Suppressor macrophage (primary cell): ENCODE measurements around the gene MRPL36.
"Not testable (repeated sequence)": the region's sequence is repeated elsewhere in the genome, so short reads cannot be mapped to it uniquely, and the experiment has no call there.

ENCODE experiments used
- DNase-seq, 4 experiments: peaks; one replicate each; pipeline ENCODE4 v3.0.0-alpha.2; 2020 to 2022

Gene MRPL36

DNA sequence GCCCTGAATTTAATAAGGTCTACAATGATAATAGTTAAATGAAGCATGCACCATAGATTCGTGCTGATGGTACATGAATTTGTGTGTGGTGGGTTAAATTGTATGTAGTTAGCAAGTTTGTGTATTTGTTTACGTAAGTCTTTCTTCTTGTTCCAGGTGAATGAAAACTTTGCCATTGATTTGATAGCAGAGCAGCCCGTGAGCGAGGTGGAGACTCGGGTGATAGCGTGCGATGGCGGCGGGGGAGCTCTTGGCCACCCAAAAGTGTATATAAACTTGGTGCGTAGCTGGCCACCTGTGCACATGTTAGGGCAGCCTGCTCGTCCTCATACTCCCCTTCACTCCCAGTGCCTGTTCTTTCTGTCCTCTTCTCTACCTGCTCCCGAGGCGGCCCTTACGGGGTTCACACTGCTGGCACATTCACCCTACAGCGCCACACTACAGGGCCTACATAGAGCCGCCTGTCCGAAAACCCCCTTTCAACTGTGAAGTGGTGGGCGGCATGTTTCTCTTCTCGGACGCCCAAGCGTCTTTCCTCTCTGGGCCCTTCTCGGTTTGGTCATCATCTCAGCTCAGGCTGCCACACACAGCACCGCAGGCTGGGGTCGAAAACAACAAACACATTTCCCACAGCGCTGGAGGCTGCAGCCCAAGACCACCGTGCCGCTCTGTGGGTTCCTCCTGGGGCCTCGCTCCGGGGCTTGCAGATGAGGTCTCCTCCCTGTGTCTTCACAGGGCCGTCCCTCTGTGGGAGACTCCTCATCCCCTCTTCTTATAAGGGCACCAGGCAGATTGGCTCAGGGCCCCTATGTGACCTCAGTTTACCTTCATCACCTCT lies 14.8 kb upstream of the MRPL36 start:
- DNase-seq, result no peak

GRCh38 chr5:1810581-1811101 lies 11.0 kb upstream of the MRPL36 start:
- DNase-seq, result no peak

GRCh38 chr5:1809416-1810035 lies 9.9 kb upstream of the MRPL36 start:
- no peak for DNase-seq

GRCh38 chr5:1808439-1808838 lies 8.8 kb upstream of the MRPL36 start:
- no peak for DNase-seq

DNA sequence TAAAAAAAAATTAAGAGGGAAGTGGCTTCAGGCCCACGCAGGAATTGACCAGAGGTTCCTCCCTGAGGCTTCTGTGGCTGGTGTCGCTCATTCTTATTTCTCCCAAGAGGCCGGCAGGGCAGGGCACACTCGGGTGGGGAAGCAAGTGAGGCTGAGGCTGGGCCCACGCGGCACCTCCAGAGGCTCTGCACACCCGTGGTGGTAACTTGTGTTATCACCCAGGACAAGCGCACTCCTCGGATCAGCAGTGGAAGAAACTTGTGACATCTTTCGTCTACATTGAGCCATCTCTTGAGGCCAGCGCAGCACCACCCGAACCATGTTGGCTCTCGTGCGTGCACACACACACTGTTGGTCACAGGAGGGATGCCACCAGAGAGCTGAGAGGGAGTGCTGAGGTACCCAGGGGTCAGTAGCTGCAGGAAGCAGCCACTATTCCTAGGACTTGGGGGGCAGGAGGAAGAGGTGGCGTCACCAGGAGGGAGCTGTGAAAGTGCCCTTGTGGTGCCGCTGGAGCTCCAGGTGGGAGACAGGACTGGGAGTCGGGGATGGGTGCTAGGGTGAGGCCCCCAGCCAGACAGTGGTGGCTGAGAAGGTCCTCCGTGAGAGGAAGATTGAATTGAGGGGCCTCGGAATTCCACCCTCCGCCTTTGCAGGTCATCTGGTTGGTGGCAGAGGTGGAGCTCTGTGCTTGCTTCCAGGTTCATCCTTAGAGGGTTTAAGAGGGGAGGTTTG lies 8.0 kb upstream of the MRPL36 start:
- DNase-seq, result peak; percentile 10 to 67 (median 56)

DNA sequence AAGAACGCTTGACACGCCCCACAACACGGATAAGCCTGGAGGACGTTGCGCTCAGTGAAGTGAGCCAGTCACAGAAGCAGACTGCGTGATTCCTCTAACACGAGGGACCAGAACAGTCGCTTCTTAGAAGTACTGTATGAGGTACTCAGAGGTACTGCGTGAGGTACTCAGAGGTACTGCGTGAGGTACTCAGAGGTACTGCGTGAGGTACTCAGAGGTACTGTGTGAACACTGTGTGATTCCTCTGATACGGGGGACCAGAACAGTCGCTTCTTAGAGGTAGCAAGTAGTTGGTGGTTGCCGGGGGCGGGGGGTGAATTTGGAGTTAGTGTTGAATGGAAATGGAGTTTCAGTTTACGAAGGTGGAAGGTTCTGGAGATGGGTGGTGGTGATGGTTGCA lies 7.3 kb upstream of the MRPL36 start:
- DNase-seq, result no peak

DNA sequence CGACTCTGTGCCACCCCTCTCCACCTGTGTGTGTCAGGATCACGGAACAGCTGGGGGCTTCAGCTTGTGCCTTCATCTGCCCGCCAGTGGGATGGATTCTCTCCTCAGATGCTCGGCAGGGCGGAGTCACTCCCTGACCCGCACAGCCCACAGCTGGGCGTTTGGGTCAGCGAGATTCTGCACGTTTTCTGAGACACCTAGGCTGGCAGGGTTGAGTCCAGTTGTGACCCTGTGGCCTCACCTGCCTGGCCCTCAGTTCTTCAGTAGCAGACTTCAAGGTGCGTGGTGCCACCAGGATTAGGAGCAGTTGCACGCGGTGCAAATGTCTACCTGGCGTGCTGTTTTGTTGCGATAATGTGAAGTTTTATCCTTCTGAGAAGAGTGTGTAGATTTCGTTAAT lies 6.6 kb upstream of the MRPL36 start:
- DNase-seq, result no peak

DNA sequence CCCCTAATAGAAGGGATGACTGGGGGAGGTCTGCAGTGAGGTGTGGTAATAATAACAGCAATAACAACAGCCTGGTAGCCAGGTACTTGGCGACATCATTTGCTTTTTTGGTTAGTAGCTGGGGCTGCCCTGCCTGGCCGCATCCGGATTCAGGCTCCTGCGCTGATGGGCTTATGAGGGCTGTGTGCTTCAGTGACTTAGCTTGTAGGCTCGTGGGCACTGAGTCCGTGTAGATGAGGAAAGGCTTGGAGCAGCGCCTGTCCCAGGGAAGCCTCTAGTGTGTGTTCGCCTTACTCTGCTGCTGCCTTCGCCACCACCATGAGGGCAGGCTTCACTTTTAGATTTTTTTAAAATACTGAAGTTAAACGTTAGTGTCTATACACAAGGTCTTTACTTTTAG lies 6.1 kb upstream of the MRPL36 start:
- DNase-seq, result no peak

GRCh38 chr5:1805326-1805725 lies 5.7 kb upstream of the MRPL36 start:
- no peak for DNase-seq

DNA sequence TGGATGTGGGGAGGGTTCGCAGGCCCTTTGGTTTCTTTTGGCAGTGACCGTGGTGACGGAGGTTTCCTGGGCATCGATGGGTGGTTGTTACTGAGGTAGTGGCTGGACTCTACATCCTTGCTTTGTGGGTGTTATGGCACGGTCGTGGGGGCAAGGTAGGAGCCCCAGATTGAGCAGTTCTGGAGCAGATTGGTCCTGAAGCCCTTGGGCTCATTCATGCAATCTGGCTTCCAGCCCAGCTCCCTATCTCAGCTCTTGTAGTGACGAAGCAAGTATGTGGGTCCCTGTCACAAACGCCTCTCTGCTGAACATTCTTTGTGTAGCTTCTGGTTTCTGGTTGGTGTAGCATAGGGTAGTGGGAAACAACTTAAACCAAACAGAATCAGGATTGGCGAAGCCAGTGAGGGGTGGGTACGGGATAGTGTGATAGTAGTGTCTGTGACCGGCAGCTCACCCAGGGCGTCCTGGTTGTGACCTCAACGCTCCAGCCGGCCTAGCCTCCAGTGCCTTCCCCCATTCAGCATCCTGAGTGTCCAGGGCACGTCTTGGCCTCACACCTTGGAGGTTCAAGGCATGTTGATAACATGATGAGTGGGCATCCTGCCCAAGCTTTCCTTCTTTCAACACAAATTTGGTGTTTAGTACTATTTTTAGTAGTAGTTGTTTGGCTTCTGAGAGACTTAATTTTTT lies 4.5 kb upstream of the MRPL36 start:
- DNase-seq, result no peak

- no peak for DNase-seq
These were observed 3.6 kb upstream of the MRPL36 start for GRCh38 chr5:1803192-1803591.

DNA sequence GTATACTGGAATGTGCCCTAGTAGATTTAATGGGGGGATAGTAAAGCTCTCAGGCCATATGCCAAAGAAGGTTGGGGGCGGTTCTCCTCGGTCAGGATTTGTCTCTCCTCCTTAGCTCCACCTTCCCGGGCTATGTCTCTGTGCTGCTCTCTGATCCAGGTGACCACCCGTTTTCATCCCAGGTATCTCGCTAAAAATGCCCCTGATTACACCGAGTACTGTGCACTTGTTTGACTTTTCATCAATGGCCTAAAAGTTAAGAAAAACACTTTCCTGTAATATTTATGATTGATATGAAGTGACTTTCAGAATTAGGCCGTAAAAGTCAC lies 2.3 kb upstream of the MRPL36 start:
- DNase-seq, result peak in 2 of 4 experiments; percentile 5 to 20

GRCh38 chr5:1801222-1801966 lies 1.8 kb upstream of the MRPL36 start, which contains the start of gene NDUFS6:
TSS of gene NDUFS6 (plus strand) at chr5:1801407. CDS start at chr5:1801418, 11 bp downstream.
- peak; percentile 84 to 94 (median 90) for DNase-seq

GRCh38 chr5:1800472-1801221 lies 1.0 kb upstream of the MRPL36 start:
- peak; percentile 10 to 25 (median 13) for DNase-seq

DNA sequence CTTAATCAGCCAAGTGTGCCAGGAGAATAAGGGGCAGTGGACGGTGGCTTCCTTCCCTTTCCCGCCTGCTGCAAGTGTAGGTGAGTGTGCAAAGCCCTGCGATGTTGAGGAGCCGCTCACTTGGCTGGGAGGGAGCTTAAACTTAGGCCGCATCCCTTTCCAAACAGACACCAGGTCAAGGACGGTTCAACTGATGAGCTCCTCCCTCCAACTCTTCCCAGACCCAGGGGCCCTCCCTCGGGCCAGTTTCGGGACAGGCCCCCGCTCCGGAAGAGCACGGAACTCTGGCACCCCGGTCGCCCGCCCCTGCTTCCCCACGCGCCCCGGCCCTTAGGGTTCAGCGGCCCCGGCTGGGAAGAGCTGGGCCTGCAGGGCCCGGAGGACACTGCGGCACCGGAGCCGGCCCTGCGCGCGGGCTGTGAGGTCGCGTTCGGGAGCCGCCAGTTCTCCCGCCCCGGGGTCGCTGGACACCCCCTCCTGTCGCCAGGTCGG lies 481 bp downstream of the MRPL36 start:
- peak; percentile 50 to 78 (median 65) for DNase-seq

- DNase-seq, result not testable (repeated sequence)
These were observed 1.0 kb downstream of the MRPL36 start for GRCh38 chr5:1798589-1798988.

DNA sequence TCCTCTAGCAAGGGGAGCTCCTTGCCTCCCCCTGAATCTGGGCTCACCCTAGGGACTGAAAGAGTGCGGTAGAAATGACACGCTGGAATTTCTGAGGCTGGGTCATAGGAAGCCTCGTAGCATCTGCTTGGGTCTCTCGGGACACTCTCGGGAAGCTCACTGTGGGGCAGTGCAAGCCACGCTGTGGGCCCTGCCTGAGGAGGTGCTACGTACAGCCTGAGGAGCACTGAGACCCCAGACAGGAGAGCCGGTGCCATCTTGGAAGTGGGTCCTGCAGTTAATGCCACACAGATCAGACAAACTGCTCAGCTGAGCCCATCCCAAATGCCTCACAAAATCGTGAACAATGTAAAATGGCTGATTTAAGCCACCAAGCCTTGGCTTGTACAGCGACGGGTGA lies 1.8 kb downstream of the MRPL36 start:
- no peak for DNase-seq

DNA sequence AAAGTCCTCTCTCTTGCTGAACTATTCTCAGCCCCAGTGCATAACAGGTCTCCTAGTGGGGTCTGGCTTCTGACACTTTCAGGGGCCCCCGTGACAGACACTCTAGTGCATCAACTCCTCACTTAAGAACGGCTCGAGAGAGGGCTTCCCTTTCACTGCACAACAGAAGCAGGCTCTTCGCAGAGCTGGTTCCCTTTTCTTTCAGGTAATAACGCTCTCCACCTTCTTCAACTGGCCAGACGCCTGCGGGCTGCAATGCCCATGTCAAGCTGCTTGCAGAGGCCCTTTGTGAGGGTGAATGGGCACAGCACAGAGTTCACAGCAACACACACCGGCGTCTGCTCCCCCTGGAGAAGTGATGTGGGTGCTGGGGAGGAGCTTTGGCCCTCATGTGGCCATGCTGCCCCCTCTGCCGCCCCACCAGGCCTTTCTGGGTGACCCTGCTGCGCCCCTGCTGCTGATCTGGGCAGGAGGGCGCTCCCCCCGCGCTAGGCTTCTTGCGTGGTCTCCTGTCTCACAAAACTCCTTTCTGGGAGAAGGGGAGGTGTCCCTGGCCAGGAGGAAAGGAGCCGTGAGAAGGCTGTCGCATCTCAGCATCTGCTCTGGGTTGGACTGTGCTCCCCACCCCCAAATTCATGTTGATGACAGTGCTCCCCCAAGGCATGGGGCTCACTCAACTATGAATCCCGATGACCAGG lies 2.4 kb downstream of the MRPL36 start:
- DNase-seq, result no peak

GRCh38 chr5:1796371-1797102 lies 3.1 kb downstream of the MRPL36 start:
- no peak for DNase-seq

DNA sequence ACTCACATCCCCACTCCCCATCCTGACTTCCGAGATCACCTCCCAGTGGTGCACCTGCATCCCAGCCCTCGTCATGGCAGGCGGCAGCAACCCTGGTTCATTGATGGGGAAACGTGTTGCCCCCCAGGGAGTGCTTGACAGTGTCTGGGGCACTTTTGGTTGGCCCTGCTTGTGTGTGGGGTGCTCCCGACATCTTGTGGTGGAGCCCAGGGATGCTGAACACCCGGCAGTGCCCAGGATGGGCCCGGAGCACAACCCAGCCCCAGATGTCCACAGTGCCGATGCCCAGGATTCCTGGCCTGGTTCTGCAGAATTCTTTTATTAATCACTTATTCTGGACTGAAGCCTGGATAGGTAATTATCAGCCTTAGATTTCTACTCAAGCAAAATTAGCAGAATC lies 3.7 kb downstream of the MRPL36 start:
- DNase-seq, result no peak
